Progenitor cell of endocrine pancreas (in vitro differentiated cells): ENCODE results near the gene AFF4. TPM values are rescaled to one million over a fixed set of nuclear protein-coding genes. Genes with fewer than 3 reads are reported as not detected.
"Not testable (repeated sequence)": the region's sequence is repeated elsewhere in the genome, so short reads cannot be mapped to it uniquely, and the experiment has no call there.

Experiments used
- DNase-seq: peaks from one replicate; pipeline ENCODE4 v3.0.0; 2021; ENCODE audit warnings: low spot score; ENCODE audit not compliant: unreplicated experiment
- H3K27ac Mint-ChIP-seq: 2 replicates; pipeline ENCODE4 v1.8.0; 2021; ENCODE audit warnings: mild to moderate bottlenecking, moderate library complexity, mixed read lengths
- H3K27me3 Mint-ChIP-seq: 2 replicates; pipeline ENCODE4 v1.8.0; 2021; ENCODE audit warnings: mixed read lengths
- H3K36me3 Mint-ChIP-seq: 2 replicates; pipeline ENCODE4 v1.8.0; 2022; ENCODE audit warnings: mixed read lengths; ENCODE audit not compliant: insufficient read depth
- H3K4me1 Mint-ChIP-seq: 2 replicates; pipeline ENCODE4 v1.8.0; 2021; ENCODE audit warnings: low read depth, mixed read lengths
- H3K4me3 Mint-ChIP-seq: 2 replicates; pipeline ENCODE4 v1.8.0; 2021; ENCODE audit warnings: low read depth, mild to moderate bottlenecking, moderate library complexity, mixed read lengths
- H3K9me3 Mint-ChIP-seq: 2 replicates; pipeline ENCODE4 v1.8.0; 2021; ENCODE audit warnings: low read depth, mixed read lengths
- CTCF ChIP-seq: fragments of 200-600 bp; sonication (generic); IDR thresholded peaks from one replicate; pipeline ENCODE4 v1.5.0; 2021; ENCODE audit warnings: antibody characterized with exemption, mild to moderate bottlenecking; ENCODE audit not compliant: unreplicated experiment
- total RNA-seq: library from RNA; stranded (reverse); gene quantifications from 2 replicates; pipeline ENCODE4 v1.2.1, GENCODE V29; 2021

Gene AFF4
- total RNA-seq, 1 donor from 2014 or later, result 91.8 TPM

GRCh38 chr5:132949136-132949535 lies 14.3 kb downstream of the AFF4 start:
- peaks cover 3% of the 10 kb centered on the region for H3K9me3 Mint-ChIP-seq
- H3K27me3 Mint-ChIP-seq, result no peaks in the 10 kb centered on the region
- peaks cover 30% of the 10 kb centered on the region for H3K36me3 Mint-ChIP-seq
- no peak for DNase-seq
- H3K27ac Mint-ChIP-seq, result no peak overlapping the region
- TF ChIP-seq CTCF, result no peak
- no peak overlapping the region for H3K4me3 Mint-ChIP-seq
- H3K4me1 Mint-ChIP-seq, result peaks cover 15% of the 10 kb centered on the region

- TF ChIP-seq CTCF, result no peak
- H3K9me3 Mint-ChIP-seq, result peaks cover 3% of the 10 kb centered on the region
- H3K27me3 Mint-ChIP-seq, result no peaks in the 10 kb centered on the region
- H3K4me1 Mint-ChIP-seq, result peaks cover 8% of the 10 kb centered on the region
- H3K27ac Mint-ChIP-seq, result peak overlapping the region; percentile 55
- H3K36me3 Mint-ChIP-seq, result peaks cover 23% of the 10 kb centered on the region
- no peak for DNase-seq
- H3K4me3 Mint-ChIP-seq, result no peak overlapping the region
These were observed 15.8 kb downstream of the AFF4 start for GRCh38 chr5:132947671-132948070.

- not testable (repeated sequence) for H3K4me3 Mint-ChIP-seq, H3K27ac Mint-ChIP-seq, DNase-seq, H3K36me3 Mint-ChIP-seq, H3K4me1 Mint-ChIP-seq, H3K27me3 Mint-ChIP-seq, H3K9me3 Mint-ChIP-seq
These were observed 18.1 kb downstream of the AFF4 start for GRCh38 chr5:132945315-132945714.

- no peaks in the 10 kb centered on the region for H3K27me3 Mint-ChIP-seq
- H3K9me3 Mint-ChIP-seq, result no peaks in the 10 kb centered on the region
- TF ChIP-seq CTCF, result no peak
- H3K4me1 Mint-ChIP-seq, result peaks cover 1% of the 10 kb centered on the region
- H3K4me3 Mint-ChIP-seq, result no peak overlapping the region
- DNase-seq, result no peak
- H3K27ac Mint-ChIP-seq, result no peak overlapping the region
- H3K36me3 Mint-ChIP-seq, result peaks cover 6% of the 10 kb centered on the region
These were observed 19.9 kb downstream of the AFF4 start for GRCh38 chr5:132943362-132944022.

- Mint-ChIP-seq H3K36me3 (peaks cover 7% of the 10 kb centered on the region), H3K4me1 (no peaks in the 10 kb centered on the region), H3K9me3 (no peaks in the 10 kb centered on the region), H3K4me3 (no peak overlapping the region), H3K27ac (no peak overlapping the region), H3K27me3 (no peaks in the 10 kb centered on the region)
- DNase-seq, result no peak
- TF ChIP-seq CTCF, result no peak
These were observed 22.1 kb downstream of the AFF4 start for GRCh38 chr5:132941331-132941730.

- no peak for DNase-seq
- Mint-ChIP-seq H3K36me3 (peaks cover 43% of the 10 kb centered on the region), H3K4me1 (peaks cover 25% of the 10 kb centered on the region), H3K9me3 (no peaks in the 10 kb centered on the region), H3K4me3 (no peak overlapping the region), H3K27ac (no peak overlapping the region), H3K27me3 (no peaks in the 10 kb centered on the region)
- TF ChIP-seq CTCF, result no peak
These were observed 35.4 kb downstream of the AFF4 start for GRCh38 chr5:132928062-132928407.
